HG02623 (cell line): ENCODE results near the gene ABLIM1.

Experiments
- ATAC-seq: cut with Tn5 transposase; IDR thresholded peaks from one replicate; pipeline ENCODE4 v1.9.1; 2021; ENCODE audit warnings: moderate library complexity; ENCODE audit not compliant: unreplicated experiment

ABLIM1 gene

DNA sequence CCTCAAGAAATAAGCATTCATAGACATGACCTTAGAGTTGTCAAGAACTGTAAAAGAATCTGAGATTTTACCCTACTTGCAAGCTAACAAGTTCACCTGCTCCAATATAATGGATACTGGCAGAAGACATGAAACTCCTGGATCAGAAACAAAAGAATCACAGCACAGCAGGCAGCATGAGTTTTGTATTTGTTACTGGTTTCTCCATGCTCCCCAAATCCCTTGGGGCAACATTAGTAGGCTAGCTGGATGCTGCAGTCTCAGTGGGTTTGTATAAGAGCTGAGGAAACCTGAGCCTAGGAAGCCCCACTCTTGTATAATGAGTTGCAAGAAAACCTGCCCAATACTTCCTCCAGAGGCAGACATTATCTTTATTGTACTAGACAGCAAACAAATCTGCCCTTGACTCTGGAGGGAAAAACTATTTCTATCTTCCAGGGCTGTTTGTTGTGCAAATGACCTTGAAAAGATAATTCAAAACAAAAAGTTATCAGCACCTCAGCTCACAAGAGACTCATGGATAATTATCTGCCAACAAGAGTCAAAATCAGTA lies 64.8 kb downstream of the ABLIM1 start:
- no peak for ATAC-seq

DNA sequence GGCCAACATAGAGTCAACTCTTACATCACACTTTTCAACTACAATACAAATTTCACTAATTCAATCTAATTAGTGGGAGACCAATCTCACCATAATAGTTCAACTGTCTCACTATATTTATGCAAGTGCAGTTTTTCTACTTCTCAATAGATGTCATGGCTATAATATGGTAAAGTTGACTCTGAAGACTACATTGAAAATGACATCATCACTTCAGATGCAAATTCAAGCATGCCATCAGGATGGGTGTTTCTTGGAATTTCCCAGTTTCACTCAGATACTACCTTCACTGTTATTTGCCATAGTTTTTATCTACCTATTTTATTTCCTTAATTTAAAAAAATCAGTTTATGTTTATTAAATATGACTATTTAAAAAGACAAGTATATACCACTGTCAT lies 67.1 kb downstream of the ABLIM1 start:
- ATAC-seq, result no peak

DNA sequence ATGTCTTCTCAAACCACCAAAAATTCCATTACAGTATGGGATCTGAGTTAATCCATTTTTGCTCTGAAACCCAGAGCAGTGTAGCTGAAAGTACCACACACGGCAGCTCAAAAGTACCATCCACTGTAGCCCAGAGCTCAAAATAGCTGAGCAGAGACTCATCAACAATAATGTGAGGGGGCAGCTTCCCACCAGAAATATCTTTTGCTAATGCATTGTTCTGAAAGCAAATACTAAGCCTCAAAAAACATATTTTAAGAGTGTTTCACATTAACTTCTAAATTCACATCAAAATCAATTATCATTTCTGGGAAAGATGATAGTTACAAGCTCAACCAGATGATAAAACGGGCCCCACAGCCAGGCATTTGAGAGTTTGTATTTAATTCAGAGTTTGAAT lies 73.7 kb downstream of the ABLIM1 start:
- no peak for ATAC-seq

DNA sequence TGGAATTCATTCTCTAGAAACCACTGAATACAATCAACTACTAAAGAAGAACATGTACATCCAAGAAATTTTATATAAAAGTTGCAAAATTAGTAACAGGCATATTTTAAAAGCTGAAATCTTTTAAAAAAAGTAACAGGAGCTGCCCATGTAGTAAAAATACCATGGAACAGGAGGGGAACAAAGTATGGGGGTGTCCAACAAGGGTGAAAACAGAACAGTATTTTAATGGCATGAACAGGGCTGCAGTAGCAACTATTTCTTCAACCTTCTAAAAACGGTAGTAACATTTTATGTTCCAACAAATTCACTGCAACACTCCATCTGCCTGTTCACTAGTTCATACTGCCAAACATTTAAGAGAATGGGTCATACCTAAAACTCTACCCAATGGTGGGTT lies 77.0 kb downstream of the ABLIM1 start:
- ATAC-seq, result no peak

DNA sequence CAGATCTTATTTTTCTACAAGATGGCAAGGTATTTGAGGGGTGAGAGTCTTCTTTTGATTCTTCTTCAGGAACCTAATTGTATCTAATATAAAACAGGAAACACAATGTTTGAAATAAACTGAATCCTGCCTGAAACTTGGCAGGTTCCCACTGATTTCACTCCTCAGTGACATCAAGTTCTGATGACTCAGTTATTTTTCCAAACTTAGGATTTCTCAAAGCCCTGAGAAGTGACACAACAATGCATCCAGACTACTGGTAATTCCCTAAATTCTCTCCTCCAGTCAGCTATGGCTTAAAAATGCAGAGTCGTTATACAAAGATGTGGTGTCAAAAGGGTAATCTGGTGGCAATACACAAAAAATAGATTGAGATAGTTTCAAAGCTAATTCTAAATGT lies 80.9 kb downstream of the ABLIM1 start:
- no peak for ATAC-seq

DNA sequence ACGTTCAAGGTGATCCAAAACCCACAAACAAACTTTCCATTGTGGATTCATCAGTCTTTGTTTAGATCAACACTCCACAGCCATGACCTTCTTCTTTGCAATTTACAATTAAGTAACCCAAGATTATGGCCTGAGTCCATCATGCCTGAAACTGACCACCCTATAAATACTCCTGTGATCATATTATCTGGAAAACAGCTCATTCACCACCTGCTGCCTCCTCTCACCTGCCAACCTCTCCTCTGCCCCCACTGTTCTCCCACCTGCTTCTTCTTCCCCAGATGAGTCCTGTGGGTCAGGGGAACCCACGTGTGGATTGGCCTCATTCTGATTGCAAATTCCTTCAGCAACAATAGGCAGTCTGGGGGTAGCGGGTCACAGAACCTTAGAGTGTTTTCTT lies 81.4 kb downstream of the ABLIM1 start:
- ATAC-seq, result no peak

DNA sequence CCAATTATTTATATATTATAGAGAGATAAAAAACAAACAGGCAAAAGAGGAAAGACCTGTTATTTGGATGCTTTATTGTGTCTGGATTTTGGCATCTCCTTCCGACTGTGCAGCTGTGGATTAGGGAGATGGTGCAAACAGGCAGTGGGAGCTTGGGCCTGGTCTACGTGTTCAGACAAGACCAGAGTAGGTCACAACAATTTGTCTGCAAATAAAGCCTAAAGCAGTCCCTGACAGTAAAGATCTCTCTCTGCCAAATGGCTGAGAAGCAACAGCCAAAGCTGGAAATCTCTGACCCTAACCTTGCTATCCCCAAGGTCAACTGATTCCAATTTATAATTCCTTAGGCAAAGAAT lies 82.0 kb downstream of the ABLIM1 start:
- no peak for ATAC-seq

DNA sequence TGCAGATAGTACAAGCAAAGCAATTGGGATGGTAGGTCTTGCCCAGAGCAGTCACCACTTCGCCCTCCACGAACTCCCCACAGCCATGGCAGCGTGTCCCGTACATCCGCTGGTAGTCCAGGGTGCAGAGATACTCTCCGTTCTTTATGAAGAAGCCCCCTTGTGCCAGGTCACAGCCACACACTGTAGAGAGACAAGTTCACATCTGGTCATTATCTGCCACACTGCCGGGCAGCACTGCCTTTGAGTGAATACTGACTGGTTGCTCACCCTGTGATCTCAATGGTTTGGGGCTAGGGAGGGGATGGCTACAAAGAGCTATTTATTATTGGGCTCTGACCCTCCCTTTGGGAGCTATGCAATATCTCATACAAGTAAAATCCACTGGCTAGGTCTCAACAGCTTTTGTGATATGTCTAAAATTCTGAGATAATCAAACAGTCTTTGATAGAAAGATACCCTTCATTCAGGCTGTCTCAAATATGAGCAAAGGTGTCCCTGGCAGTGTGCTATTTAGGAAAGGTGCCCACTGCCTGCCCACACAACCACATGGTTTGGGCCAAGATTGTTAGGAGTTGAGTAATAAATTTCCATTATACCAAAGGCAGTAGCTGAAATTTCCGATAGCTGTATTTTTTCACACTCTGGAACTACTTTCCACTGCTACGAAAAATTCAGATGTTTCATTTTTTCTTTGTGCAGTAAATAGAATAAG lies 82.5 kb downstream of the ABLIM1 start:
- ATAC-seq, result no peak

DNA sequence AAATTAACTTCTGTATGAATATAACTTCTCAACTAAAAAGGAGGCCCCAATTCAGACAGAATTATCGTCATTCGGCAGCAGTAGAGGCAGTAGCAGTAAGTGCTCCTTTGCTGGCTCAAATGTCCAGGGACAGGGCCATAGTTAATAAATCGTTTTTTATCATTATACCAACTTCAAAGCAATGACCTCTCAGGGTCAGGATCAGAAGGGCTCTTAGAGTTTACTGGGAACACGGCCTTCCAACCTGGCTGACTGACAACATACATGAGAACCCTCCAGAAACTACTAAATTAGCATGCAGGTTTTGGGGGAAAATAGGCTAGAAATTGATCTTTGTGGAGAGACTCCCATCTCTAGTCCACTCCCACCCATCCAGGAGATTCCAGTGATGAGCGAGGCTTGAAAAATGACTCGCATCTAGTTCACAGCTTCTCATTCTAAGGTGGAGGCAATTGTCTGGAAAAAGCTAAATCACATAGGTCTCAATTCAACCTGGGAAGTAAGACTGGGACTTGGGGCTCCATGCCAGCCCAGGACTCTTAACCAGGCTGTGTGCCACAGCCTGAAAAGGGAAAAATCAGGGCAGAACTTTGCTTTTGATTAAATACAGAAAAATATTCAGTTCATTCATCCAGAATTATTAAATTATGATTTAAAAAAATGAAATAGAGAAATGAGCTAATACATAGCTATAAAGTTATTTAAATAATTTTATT lies 84.6 kb downstream of the ABLIM1 start:
- no peak for ATAC-seq

DNA sequence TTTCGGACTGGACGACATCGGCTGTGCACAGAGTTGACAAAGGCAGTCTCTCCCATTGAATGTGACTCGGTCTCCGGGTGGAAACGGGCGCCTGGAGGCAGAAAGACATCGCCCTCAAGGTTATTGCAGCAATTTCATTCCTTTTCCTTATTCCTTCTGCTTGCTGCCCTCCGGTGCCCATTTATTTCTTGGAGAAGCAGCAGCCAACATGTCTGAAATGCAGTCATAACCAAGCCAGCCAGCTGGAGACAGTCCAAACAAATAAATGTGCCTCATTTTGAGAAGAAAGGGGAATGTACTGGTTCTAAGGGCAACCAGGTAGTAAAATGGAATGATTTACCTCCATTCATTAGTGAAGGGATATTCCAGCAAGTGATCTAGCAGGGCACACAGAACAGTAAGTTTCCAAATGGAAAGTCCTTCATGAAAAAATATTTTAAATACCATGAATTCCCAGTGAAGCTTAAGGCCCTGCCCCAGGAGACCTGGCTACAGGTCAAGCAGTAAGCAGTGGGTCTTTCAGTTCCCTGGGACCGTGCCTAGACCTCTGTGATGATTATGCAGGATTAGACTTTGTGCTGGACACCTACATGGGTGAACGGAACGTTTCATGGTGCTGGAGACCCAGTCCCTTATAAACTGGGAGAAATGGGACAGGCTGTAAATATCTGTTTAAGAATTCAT lies 86.6 kb downstream of the ABLIM1 start:
- no peak for ATAC-seq

DNA sequence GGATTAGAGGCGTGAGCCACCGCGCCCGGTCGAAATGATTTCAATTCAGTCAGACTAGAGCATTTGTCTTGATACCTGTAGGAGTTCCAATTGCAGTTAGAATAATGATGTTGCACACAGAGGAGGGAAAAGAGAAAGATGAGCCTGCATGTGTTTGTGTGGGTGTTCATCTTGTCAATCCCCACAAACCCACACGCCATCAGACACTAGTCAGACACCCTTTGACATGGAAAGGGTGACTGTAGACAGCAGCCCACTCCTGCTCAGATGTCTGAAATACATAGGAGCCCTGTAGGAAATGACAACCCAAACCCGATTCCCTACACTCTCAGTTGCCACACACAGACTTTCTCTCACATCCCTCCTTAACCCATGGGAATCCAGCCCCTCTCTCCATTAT lies 92.0 kb downstream of the ABLIM1 start:
- no peak for ATAC-seq

DNA sequence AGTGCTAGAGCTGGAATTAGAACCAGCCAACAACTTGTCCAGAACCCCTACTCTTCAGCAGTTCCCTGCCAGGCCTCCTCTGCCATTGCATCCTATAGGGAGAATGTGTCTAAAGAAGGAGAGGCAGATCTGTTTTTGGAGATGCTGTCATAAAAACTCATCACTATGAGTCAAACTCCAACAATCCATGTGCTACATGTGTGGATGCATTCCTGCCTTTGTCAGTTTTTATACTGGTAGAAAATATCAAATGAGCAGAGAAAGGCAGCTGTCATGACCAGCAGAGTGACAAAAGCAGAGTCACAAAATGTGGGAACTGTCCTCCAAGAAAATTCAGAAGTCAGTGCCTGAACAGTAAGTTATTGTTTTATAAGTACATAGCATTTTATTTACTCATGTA lies 93.0 kb downstream of the ABLIM1 start:
- ATAC-seq, result no peak

DNA sequence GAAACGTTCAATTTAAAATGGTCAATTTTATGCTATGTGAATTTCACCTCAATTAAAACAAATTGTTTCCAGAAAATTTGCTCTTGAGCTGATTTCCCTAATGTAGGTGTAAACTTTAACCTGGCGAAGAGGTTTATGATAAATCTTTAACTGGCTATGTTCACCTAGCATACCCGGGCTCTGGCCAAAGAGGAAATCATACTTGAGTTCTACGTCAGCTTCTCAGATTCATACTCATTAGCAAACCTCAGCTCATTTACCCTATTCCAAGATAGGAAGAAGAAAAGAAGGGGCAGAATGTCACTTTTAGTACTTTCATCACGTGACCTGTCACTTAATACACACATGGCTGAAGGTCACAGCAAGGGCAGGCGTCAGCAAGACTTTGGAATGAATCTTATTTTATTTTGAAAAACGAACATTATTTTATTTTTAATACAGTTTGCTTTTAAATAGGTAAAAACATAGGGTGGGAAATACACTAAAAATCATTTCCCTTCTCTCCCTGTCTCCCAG lies 97.0 kb downstream of the ABLIM1 start:
- ATAC-seq, result no peak

DNA sequence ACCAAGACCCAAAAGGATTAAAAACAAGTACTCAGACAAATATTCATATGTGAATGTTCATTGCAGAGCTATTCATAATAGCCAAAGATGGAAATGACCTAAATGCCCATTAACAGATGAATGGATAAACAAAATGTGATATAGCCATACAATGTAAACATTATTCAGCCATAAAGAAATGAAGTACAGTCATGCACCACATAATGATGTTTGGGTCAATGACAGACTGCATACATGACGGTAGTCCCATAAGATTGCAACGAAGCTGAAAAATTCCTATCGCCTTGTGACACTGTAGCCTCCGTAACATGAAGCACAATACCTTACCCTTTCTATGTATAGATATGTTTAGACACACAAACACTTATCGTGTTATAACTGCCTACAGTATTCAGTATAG lies 97.9 kb downstream of the ABLIM1 start:
- ATAC-seq, result no peak

DNA sequence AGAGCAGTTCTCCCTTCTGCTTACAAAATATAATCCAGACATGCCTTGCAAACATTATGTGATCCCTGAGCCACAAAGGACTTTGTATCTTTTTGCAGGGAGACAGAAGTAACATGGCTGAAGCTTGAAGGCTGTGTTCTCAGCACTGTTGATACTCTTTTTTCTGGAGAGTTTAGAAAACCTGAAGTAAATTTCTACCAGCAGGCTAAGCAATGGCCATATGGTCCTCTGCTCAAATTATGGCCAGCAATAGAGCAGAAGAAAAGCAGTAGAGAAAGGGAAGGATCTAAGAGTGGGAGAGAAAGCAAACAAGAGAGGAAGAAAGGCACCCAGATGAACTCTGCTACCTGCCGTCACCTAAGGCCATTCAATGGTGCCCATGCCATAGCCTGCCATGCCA lies 98.4 kb downstream of the ABLIM1 start:
- no peak for ATAC-seq

DNA sequence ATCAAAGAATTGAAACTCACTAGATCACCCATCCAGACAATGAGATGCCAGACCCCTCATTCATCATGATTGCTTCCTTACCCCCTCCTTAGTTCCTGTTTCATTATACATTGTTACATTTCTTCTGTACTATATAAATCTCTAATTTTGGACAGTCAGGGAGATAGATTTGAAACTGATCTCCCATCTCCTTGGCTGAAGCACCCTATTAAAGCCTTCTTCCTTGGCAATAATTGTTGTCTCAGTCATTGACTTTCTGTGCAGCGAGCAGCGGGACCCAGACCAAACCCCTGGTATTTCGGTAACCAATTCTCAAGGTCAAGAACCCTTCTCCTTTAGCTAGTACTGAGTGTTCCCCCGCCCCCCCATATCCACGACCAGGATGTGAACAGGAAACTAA lies 100.2 kb downstream of the ABLIM1 start:
- ATAC-seq, result no peak

DNA sequence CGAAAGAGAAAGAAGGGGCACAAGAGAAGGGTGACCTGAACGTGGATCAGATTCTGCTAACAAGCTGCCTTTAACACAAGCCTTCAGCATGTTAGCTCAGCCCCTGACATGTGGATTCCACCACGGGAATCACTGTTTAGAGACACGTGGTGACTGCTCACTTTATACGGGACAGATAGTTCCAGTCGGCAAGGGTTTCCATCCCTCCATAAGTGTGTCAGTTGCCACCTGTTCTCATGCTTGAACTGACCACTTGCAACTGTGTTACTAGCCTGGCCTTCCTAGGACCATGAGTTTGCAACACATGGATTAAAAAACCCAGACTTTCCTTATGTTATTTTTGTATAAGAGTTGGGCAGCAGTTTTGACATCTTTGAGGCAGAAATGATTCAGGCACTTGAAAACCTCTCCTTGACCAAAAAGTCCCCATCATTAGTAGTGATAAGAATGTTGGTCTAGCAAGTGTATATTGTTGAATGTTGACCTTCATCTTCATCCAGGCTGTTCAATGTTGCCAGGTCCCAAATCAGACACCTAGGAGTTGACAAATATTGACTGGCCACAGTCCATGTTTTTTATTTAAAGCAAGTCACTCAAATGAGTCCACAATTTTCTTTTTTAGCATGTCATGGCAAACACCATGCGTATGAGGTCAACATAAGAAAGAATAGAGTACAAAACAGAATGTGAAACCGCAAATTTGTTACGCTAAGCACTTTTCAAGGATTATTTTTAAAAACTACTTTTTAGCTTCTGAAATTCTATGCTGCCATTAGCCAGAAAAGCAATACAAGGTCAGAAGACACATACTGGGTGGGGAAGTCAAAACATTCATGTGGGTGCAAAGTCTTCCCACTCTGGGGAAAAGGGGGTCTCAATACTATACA lies 101.6 kb downstream of the ABLIM1 start:
- no peak for ATAC-seq

DNA sequence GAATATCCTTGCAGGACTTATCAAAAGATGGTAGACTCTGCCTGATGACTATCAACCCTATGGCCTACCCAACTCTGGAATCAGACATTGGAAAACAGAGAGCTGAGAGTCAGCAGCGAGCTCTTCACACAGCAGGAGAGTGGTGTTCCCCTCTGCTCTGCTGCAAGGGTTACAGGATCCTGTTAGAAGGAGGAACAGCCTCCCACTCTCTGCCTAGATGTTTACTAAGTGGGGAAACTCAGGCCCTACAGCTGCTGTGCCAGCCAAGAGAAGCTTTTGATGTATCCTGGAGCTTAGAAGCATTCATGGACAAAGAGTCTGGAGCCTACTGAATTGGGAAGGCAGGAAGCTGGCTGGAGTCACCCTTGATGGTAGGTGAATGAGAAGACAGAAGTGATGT lies 104.6 kb downstream of the ABLIM1 start:
- ATAC-seq, result no peak

DNA sequence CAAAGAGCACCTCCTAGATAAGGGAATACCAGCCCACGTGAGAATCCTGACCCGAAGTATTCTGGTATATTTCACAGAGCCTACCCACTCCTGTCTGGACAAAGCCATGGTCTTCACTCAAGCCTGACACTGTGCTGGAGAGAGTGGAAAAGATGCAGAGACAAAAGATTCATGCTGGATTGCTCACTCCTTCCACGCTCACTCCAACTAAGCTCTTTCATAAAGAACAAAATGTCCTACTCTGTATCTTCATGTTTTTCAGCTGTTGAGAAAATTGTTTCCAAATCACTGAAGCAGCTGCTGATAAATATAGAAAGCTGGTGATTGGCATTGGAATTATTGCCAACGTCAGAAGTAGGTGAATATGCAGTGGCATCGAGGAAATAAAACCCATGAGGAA lies 106.0 kb downstream of the ABLIM1 start:
- no peak for ATAC-seq

DNA sequence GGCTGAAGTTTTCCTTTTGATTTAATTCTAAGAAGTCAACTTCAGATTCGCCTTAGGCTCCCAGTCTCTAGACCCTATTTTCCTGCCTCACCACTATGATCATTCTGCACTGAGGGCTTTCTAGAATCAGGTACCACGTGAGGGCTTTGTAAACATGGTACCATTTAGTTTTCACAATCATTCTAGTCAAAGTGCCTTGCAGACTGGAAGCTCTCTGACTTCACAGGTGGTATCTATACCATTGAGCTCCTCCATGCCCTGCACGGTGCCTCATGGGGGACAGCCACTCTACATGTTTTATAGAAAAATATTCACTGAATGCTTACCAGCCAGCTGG lies 106.5 kb downstream of the ABLIM1 start:
- ATAC-seq, result no peak
